ENCODE results near the gene OTOGL.

DNA sequence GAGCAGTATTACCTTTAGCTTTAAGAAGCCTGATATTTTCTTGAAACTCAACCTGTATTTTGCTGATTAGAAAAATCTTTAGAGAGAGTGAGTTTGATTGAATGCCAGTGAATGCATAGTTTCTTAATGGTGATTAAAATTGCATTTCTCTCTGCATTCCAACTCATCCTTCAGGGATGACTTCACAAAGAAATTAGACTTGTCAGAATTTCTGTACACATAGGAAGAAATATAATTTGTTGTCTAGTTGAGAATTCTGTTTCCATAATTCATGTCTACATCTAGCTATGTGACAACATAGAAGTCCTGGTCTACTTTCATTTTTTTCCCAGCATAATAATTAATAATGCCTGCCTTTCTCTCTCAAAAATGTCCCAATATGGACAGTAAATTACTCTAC lies 136.6 kb downstream of the OTOGL start:
- TF ChIP-seq POLR2A (IDR thresholded peaks at IDR 0.05) (no peak), CTCF (IDR thresholded peaks at IDR 0.05) (no peak)

Data from ovary (tissue), 3 donors.